Measurements from ENCODE around the gene SEMA6B.

- no peak for TF ChIP-seq RAD21 (conservative IDR thresholded peaks at IDR 0.05)
- TF ChIP-seq, protein P1, sequence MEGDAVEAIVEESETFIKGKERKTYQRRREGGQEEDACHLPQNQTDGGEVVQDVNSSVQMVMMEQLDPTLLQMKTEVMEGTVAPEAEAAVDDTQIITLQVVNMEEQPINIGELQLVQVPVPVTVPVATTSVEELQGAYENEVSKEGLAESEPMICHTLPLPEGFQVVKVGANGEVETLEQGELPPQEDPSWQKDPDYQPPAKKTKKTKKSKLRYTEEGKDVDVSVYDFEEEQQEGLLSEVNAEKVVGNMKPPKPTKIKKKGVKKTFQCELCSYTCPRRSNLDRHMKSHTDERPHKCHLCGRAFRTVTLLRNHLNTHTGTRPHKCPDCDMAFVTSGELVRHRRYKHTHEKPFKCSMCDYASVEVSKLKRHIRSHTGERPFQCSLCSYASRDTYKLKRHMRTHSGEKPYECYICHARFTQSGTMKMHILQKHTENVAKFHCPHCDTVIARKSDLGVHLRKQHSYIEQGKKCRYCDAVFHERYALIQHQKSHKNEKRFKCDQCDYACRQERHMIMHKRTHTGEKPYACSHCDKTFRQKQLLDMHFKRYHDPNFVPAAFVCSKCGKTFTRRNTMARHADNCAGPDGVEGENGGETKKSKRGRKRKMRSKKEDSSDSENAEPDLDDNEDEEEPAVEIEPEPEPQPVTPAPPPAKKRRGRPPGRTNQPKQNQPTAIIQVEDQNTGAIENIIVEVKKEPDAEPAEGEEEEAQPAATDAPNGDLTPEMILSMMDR (IDR thresholded peaks at IDR 0.05; ENCODE audit: poor library complexity, severe bottlenecking) = no peak
- TF ChIP-seq, protein P2, sequence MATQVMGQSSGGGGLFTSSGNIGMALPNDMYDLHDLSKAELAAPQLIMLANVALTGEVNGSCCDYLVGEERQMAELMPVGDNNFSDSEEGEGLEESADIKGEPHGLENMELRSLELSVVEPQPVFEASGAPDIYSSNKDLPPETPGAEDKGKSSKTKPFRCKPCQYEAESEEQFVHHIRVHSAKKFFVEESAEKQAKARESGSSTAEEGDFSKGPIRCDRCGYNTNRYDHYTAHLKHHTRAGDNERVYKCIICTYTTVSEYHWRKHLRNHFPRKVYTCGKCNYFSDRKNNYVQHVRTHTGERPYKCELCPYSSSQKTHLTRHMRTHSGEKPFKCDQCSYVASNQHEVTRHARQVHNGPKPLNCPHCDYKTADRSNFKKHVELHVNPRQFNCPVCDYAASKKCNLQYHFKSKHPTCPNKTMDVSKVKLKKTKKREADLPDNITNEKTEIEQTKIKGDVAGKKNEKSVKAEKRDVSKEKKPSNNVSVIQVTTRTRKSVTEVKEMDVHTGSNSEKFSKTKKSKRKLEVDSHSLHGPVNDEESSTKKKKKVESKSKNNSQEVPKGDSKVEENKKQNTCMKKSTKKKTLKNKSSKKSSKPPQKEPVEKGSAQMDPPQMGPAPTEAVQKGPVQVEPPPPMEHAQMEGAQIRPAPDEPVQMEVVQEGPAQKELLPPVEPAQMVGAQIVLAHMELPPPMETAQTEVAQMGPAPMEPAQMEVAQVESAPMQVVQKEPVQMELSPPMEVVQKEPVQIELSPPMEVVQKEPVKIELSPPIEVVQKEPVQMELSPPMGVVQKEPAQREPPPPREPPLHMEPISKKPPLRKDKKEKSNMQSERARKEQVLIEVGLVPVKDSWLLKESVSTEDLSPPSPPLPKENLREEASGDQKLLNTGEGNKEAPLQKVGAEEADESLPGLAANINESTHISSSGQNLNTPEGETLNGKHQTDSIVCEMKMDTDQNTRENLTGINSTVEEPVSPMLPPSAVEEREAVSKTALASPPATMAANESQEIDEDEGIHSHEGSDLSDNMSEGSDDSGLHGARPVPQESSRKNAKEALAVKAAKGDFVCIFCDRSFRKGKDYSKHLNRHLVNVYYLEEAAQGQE (IDR thresholded peaks at IDR 0.05; ENCODE audit: borderline replicate concordance) = no peak
- TF ChIP-seq MXI1 (conservative IDR thresholded peaks at IDR 0.05; ENCODE audit: poor library complexity, severe bottlenecking) = no peak
Observed at GRCh38 chr19:4550018-4550417, 9.5 kb downstream of the SEMA6B start.

Data from neural cell (in vitro differentiated cells).